Mesothelial cell of epicardium (in vitro differentiated cells): ENCODE measurements around the gene CC2D1B. TPM values are rescaled to one million over a fixed set of nuclear protein-coding genes. Genes with fewer than 3 reads are reported as not detected.

Experiments used
- DNase-seq, 2 experiments: peaks; one replicate each; pipeline ENCODE4 v3.0.0; 2021; ENCODE audit warnings: low spot score in 2 of 2; ENCODE audit not compliant: unreplicated experiment in 2 of 2
- H3K27ac Mint-ChIP-seq: 2 replicates; pipeline ENCODE4 v1.8.0; 2021; ENCODE audit warnings: mixed read lengths
- H3K27me3 Mint-ChIP-seq: 2 replicates; pipeline ENCODE4 v1.8.0; 2021; ENCODE audit warnings: low read depth, mixed read lengths
- H3K36me3 Mint-ChIP-seq: 2 replicates; pipeline ENCODE4 v1.8.0; 2021; ENCODE audit warnings: mixed read lengths
- H3K4me1 Mint-ChIP-seq: 2 replicates; pipeline ENCODE4 v1.8.0; 2021; ENCODE audit warnings: mixed read lengths
- H3K4me3 Mint-ChIP-seq: 2 replicates; pipeline ENCODE4 v1.8.0; 2021; ENCODE audit warnings: mild to moderate bottlenecking, moderate library complexity, mixed read lengths
- H3K9me3 Mint-ChIP-seq: 2 replicates; pipeline ENCODE4 v1.8.0; 2021; ENCODE audit warnings: mixed read lengths
- CTCF ChIP-seq: fragments of 200-600 bp; sonication (generic); IDR thresholded peaks from one replicate; pipeline ENCODE4 v1.5.0; 2021; ENCODE audit warnings: antibody characterized with exemption; ENCODE audit not compliant: unreplicated experiment
- total RNA-seq: library from RNA; stranded (reverse); gene quantifications from 3 replicates; pipeline ENCODE4 v1.2.1, GENCODE V29; 2021

CC2D1B gene
- total RNA-seq, 1 donor from 2014 or later = 33.4 TPM

- H3K4me1 Mint-ChIP-seq = peaks cover 30% of the 10 kb centered on the region
- H3K4me3 Mint-ChIP-seq = peak overlapping the region; percentile 93
- H3K36me3 Mint-ChIP-seq = peaks cover 8% of the 10 kb centered on the region
- H3K9me3 Mint-ChIP-seq = no peaks in the 10 kb centered on the region
- no peak for TF ChIP-seq CTCF
- H3K27me3 Mint-ChIP-seq = no peaks in the 10 kb centered on the region
- peak overlapping the region; percentile 95 for H3K27ac Mint-ChIP-seq
- DNase-seq = no peak
Observed at GRCh38 chr1:52364235-52364839, 1.7 kb downstream of the CC2D1B start.

GRCh38 chr1:52360595-52360968 lies 5.4 kb downstream of the CC2D1B start:
- H3K27ac Mint-ChIP-seq = no peak overlapping the region
- no peak for TF ChIP-seq CTCF
- H3K27me3 Mint-ChIP-seq = no peaks in the 10 kb centered on the region
- H3K4me1 Mint-ChIP-seq = peaks cover 13% of the 10 kb centered on the region
- no peak overlapping the region for H3K4me3 Mint-ChIP-seq
- H3K36me3 Mint-ChIP-seq = peaks cover 24% of the 10 kb centered on the region
- DNase-seq = no peak
- H3K9me3 Mint-ChIP-seq = no peaks in the 10 kb centered on the region

DNA sequence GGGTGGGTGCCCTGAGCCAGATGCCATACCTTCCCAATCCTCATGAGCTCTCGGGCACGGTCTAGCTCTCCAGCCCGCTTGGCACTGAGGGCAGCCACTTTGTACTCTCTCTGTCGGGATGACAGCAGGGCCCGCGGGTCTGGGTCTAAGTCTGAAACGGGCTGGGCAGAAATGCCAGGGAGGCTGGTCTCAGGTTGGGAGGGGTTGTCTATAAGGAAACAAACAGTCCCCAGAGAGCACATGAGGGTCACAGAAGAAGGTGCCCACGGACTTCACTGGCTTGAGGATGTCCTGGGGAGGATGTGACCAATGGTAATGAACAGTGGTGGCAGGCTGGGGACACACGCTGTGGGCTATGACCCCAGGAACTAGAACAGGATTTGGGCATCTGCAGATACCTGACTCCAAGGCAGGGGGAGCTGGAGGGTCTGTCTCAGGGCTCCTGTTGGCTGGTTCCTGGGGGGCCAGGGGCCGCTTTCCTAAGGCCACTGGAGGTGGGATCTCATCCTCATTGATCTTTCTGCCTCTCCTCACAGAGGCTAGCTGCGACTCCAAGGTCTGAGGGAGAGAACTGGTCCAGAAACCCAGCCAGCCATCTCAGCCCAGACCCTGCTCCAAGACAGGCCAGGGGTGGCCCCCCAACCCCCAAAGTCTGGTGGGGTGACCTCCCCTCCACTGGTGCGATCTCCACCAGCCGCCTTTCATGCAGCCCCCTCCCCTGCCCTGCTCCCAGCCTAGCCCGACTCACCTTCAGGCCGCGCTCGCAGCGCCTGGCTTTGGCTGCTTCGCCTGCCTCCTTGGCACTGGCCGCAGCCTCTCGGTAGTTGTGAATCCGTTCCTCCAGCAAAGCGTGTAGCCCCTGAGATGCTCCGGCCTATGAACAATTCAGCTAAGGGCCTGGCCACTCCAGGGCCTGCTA lies 6.1 kb downstream of the CC2D1B start:
- no peak for DNase-seq
- TF ChIP-seq CTCF = no peak
- Mint-ChIP-seq H3K27ac (no peak overlapping the region), H3K9me3 (no peaks in the 10 kb centered on the region), H3K4me1 (peaks cover 6% of the 10 kb centered on the region), H3K27me3 (no peaks in the 10 kb centered on the region), H3K4me3 (no peak overlapping the region), H3K36me3 (peaks cover 30% of the 10 kb centered on the region)

DNA sequence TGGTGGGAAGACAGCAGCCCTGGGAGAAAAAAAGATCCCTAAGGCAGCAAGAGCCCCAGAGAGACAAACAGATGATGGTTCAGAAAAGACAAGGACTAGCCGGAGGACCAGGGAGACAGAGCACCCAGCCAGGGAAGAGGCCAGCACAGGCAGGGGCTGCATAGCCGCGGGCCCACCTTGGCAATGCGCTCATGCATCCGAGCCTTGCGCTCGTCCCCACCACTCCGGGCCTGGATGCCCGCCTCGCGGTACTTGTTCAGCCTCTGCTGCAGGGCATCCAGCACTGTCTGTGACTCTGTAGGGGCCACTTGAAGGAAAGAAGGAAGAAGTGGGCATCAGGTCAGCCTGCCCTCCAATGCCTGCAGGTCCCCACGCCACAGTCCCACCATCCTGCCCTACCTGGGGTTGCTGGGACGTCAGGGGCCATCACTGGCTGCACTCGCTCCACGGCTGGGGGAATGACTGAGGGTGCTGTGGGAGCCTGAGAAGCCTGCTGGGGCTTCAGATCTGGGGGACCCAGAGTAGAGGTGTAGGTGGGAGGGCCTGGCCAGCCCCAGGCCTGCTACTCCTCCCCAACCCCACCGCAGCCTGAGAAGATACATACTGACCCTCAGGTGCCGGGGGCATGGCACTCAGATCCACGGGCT lies 7.0 kb downstream of the CC2D1B start:
- no peak for DNase-seq
- no peak overlapping the region for H3K27ac Mint-ChIP-seq
- H3K4me3 Mint-ChIP-seq = no peak overlapping the region
- no peaks in the 10 kb centered on the region for H3K27me3 Mint-ChIP-seq
- H3K4me1 Mint-ChIP-seq = no peaks in the 10 kb centered on the region
- H3K36me3 Mint-ChIP-seq = peaks cover 37% of the 10 kb centered on the region
- H3K9me3 Mint-ChIP-seq = no peaks in the 10 kb centered on the region
- TF ChIP-seq CTCF = no peak

- no peak for TF ChIP-seq CTCF
- Mint-ChIP-seq H3K4me1 (no peaks in the 10 kb centered on the region), H3K4me3 (no peak overlapping the region), H3K27me3 (no peaks in the 10 kb centered on the region), H3K27ac (no peak overlapping the region), H3K9me3 (no peaks in the 10 kb centered on the region), H3K36me3 (peaks cover 48% of the 10 kb centered on the region)
- no peak for DNase-seq
Observed at GRCh38 chr1:52357397-52357796, 8.6 kb downstream of the CC2D1B start.
